GM23248 (cell line): ENCODE data around the gene SEPSECS.

ENCODE experiments used
- EZH2 ChIP-seq: fragments of 200-600 bp; sonication (generic); IDR thresholded peaks from 2 replicates; pipeline ENCODE4 v1.6.1; 2018; ENCODE audit warnings: antibody characterized with exemption, mild to moderate bottlenecking; ENCODE audit not compliant: insufficient read depth, poor library complexity, severe bottlenecking
- EZH2phosphoT487 ChIP-seq: fragments of 200-600 bp; sonication (generic); IDR thresholded peaks from 2 replicates; pipeline ENCODE4 v1.6.1; 2018; ENCODE audit warnings: antibody characterized with exemption, moderate library complexity, mild to moderate bottlenecking, low read depth; ENCODE audit not compliant: insufficient read depth

GRCh38 chr4:25106363-25107151 lies 53.7 kb downstream of the SEPSECS start:
- no peak for TF ChIP-seq EZH2
- TF ChIP-seq EZH2phosphoT487 = no peak
